C1 segment of cervical spinal cord (tissue), 14 donors: ENCODE results near the gene OR51B5.
"Not testable (repeated sequence)": the region's sequence is repeated elsewhere in the genome, so short reads cannot be mapped to it uniquely, and the experiment has no call there.

Experiments used
- DNase-seq, 14 donors: peaks; one replicate each; lab custom pipeline; 2025; lab: John Stamatoyannopoulos, UW

OR51B5 gene, protein sequence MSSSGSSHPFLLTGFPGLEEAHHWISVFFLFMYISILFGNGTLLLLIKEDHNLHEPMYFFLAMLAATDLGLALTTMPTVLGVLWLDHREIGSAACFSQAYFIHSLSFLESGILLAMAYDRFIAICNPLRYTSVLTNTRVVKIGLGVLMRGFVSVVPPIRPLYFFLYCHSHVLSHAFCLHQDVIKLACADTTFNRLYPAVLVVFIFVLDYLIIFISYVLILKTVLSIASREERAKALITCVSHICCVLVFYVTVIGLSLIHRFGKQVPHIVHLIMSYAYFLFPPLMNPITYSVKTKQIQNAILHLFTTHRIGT

DNA sequence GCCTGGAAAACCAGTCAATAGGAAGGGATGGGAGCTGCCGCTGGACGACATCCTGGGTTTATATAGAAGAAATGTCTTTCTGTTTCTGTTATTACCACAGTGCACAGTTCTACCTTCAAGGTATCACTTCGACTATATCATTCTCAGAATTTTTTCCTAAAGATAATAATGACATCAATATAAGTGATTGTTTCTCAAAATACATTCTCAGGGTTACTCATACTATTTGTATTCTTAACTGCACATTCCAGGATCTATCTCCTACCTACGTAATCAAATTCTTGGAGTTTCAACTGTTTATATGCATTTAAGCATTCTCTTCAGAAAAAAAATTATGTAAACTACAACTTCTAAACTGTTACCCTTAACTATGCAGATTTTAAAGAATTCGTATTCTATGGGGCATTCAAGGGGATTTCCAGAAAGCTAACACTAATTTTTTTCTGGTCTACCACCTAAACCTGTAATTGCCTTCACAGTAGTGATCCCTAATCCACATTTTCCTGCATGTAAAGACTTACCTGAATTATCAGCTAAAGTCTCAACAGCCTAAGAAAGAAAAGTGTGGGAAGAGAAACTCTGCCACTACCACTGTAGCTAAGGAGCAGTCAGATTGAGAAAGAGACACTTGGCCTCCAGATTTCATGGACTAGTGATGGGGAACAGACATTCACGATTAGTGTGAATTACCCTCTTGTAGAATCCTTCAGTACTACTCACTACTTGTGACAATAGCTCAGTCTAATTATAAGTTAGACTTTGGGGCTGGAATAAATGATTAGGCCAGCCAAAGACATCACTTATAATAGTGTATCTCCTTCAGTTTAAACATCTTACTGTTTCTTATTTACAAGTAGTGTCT lies at the start of gene OR51B5:
TSS of gene OR51B5 (minus strand) at position 51 of the 862 bp plus-strand sequence. CDS start at position 51, 0 bp downstream.
- no peak for DNase-seq

GRCh38 chr11:5390210-5390609 lies 46.9 kb upstream of the OR51B5 start:
- DNase-seq, result no peak

GRCh38 chr11:5384335-5384734 lies 41.0 kb upstream of the OR51B5 start:
- no peak for DNase-seq

- no peak for DNase-seq
Observed at GRCh38 chr11:5383576-5383975, 40.3 kb upstream of the OR51B5 start, which contains the start of gene OR51M1. TSS of gene OR51M1 (plus strand) at chr11:5383812. CDS start at chr11:5389399, 5,587 bp downstream.

- peak in 5 of 14 donors; percentile 1 to 32 (median 13) for DNase-seq
Observed at GRCh38 chr11:5380740-5381342, 37.5 kb upstream of the OR51B5 start.

DNA sequence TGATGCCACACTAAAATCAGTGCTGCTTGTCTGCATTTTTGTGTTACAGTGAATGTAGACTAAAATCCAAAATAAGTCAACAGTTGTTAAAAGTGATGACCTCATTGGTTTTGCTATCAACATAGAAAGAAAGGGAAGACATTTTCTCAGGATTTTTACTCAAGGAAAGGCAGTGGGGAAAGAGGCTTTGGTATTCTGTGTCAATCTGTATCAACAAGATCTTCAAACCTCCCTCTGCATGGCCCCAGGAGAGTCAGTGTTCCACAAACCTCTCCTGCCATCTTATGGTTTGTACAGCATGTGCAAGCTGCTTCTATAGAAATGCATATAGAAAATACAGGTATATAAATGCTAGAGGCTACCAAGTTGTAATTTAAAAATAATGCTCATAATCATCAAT lies 26.5 kb upstream of the OR51B5 start:
- DNase-seq, result peak in 1 of 14 donors; percentile 65

GRCh38 chr11:5368502-5369043 lies 25.2 kb upstream of the OR51B5 start:
- no peak for DNase-seq

- DNase-seq, result no peak
Observed at GRCh38 chr11:5367448-5368074, 24.2 kb upstream of the OR51B5 start.

DNA sequence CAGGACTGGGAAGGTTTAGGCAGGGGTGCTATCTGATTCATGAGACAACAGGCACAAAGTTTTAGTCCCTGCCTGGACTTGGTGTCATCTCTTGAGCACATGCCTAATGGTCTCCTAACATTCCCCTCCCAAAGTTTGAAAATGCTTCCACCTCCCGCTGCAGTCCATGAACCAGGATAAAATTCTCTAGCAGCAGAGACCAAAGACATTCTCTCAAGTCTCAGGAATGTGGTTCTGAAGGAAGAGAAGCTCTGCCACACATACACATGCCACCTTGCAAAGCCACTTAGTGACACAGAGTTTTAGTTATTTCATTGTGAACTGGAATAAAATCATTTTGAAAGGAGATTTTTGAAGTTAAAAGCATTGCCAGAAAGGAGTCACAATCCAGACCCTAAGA lies 23.5 kb upstream of the OR51B5 start:
- no peak for DNase-seq

- DNase-seq, result not testable (repeated sequence)
Observed at GRCh38 chr11:5366365-5366764, 23.0 kb upstream of the OR51B5 start.

DNA sequence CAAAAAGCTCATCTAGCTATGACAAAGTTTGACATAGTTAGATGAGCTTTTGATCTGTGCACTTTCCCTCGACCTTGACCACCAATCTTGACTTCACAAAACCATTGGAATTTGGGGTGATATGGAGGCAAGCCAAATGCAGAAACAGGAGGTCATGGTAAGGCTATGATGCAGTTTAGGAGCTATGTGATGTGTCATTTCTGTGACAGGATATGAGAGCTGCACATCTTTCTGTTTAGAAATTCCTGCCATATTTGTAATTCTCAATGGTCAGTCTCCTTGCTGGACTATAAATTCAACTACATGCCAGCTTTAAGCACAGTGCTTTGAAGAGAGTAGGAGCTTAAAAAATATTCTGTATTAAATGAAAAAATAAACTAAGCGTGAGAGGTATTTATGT lies 20.9 kb upstream of the OR51B5 start:
- no peak for DNase-seq

GRCh38 chr11:5363679-5364078 lies 20.4 kb upstream of the OR51B5 start:
- no peak for DNase-seq

- DNase-seq, result no peak
Observed at GRCh38 chr11:5362017-5362625, 18.8 kb upstream of the OR51B5 start.

DNA sequence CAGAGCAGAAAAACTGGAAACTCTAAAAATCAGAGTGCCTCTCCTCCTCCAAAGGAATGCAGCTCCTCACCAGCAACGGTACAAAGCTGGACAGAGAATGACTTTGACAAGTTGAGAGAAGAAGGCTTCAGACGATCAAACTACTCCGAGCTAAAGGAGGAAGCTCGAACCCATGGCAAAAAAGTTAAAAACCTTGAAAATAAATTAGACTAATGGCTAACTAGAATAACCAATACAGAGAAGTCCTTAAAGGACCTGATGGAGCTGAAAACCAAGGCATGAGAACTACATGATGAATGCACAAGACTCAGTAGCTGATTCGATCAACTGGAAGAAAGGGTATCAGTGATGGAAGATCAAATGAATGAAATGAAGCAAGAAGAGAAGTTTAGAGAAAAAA lies 12.7 kb upstream of the OR51B5 start:
- DNase-seq, result not testable (repeated sequence)

GRCh38 chr11:5351208-5351607 lies 7.9 kb upstream of the OR51B5 start, which contains the start of gene OR51B6:
TSS of gene OR51B6 (plus strand) at chr11:5351508. CDS start at chr11:5351508, 0 bp downstream.
- DNase-seq, result no peak

GRCh38 chr11:5349550-5349949 lies 6.2 kb upstream of the OR51B5 start:
- DNase-seq, result no peak

GRCh38 chr11:5348551-5349194 lies 5.3 kb upstream of the OR51B5 start:
- DNase-seq, result no peak

DNA sequence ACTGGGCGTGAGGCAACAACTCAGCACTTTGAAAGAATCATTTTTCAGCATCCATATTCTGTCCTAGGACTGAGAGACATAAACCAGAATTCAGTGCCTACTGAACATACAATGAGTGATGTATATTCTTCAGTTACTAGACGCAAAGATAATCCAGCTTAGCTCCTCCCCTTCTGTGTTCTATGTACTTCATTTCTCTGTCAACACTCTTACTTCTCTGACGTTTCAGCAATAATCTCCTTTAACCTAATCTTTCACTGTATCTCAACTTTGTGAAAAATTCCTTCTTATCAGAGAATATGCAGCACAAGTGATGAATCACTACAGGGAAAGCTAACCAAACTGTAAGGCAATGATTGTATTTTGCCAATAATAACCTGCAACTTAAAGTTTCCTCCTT lies 2.5 kb upstream of the OR51B5 start:
- no peak for DNase-seq

GRCh38 chr11:5339771-5340322 lies 3.5 kb downstream of the OR51B5 start:
- no peak for DNase-seq

GRCh38 chr11:5337253-5337652 lies 6.1 kb downstream of the OR51B5 start:
- not testable (repeated sequence) for DNase-seq
